NCI-H2196 treated with DMSO at 0.1 percent for 48 hours (cell line): Measurements from ENCODE around the gene MAMLD1.

Experiments
- DNase-seq: peaks from one replicate; lab custom pipeline; 2025; ENCODE audit not compliant: unreplicated experiment; lab: John Stamatoyannopoulos, UW

Gene MAMLD1

GRCh38 chrX:150455215-150455608, 92.1 kb downstream of the MAMLD1 start:
- no peak for DNase-seq

GRCh38 chrX:150456466-150456865, 93.3 kb downstream of the MAMLD1 start:
- no peak for DNase-seq

- no peak for DNase-seq
These were observed 93.8 kb downstream of the MAMLD1 start for GRCh38 chrX:150456941-150457340.

- no peak for DNase-seq
These were observed 96.1 kb downstream of the MAMLD1 start for GRCh38 chrX:150459196-150459595.

GRCh38 chrX:150460063-150460462, 96.9 kb downstream of the MAMLD1 start:
- no peak for DNase-seq

- DNase-seq = no peak
These were observed 97.7 kb downstream of the MAMLD1 start for GRCh38 chrX:150460781-150461180.

GRCh38 chrX:150463566-150463965, 100.4 kb downstream of the MAMLD1 start:
- no peak for DNase-seq

GRCh38 chrX:150464001-150464400, 100.9 kb downstream of the MAMLD1 start:
- DNase-seq = no peak

- no peak for DNase-seq
These were observed 102.2 kb downstream of the MAMLD1 start for GRCh38 chrX:150465326-150465725.

- no peak for DNase-seq
These were observed 103.0 kb downstream of the MAMLD1 start for GRCh38 chrX:150465881-150466775.

- no peak for DNase-seq
These were observed 109.2 kb downstream of the MAMLD1 start for GRCh38 chrX:150472306-150472705.

- DNase-seq = no peak
These were observed 110.3 kb downstream of the MAMLD1 start for GRCh38 chrX:150473371-150473770.

GRCh38 chrX:150475461-150475860, 112.3 kb downstream of the MAMLD1 start:
- no peak for DNase-seq

- peak; percentile 1 for DNase-seq
These were observed 113.1 kb downstream of the MAMLD1 start for GRCh38 chrX:150476164-150476699.

- DNase-seq = no peak
These were observed 114.3 kb downstream of the MAMLD1 start for GRCh38 chrX:150477371-150477770.

GRCh38 chrX:150478496-150479492, 115.7 kb downstream of the MAMLD1 start:
- DNase-seq = no peak

- no peak for DNase-seq
These were observed 119.6 kb downstream of the MAMLD1 start for GRCh38 chrX:150482537-150483206.

GRCh38 chrX:150483356-150483985, 120.4 kb downstream of the MAMLD1 start:
- DNase-seq = no peak

GRCh38 chrX:150486011-150486410, 122.9 kb downstream of the MAMLD1 start:
- no peak for DNase-seq

- no peak for DNase-seq
These were observed 124.4 kb downstream of the MAMLD1 start for GRCh38 chrX:150487369-150488094.
